Tibial nerve (tissue), 4 donors: ENCODE measurements around the gene ASB13.

Experiments used
- CTCF ChIP-seq, 5 experiments: fragments of 200-600 bp in 3 of 5; fragments of 450-650 bp in 2 of 5; sonication (generic) in 3 of 5; IDR thresholded peaks; one replicate each; pipeline ENCODE4 v1.5.1; 2016 to 2019; ENCODE audit warnings: antibody characterized with exemption in 5 of 5, mild to moderate bottlenecking in 3 of 5, moderate library complexity in 2 of 5
- EP300 ChIP-seq, 2 donors: sonication (generic); formaldehyde crosslinking; IDR thresholded peaks; one replicate each; pipeline ENCODE4 v1.6.1; 2017; ENCODE audit warnings: antibody characterized with exemption in 2 of 2, mild to moderate bottlenecking in 1 of 2
- POLR2A ChIP-seq, 2 donors: fragments of 450-650 bp; IDR thresholded peaks; one replicate each; pipeline ENCODE4 v1.6.1; 2017; ENCODE audit warnings: antibody characterized with exemption in 2 of 2, mild to moderate bottlenecking in 2 of 2, moderate library complexity in 2 of 2

GRCh38 chr10:5599613-5600520, 66.5 kb downstream of the ASB13 start:
- TF ChIP-seq CTCF (IDR thresholded peaks at IDR 0.05) (no peak), EP300 (IDR thresholded peaks at IDR 0.05) (no peak), POLR2A (IDR thresholded peaks at IDR 0.05) (no peak)
